ENCODE data around the gene CEP112. TPM values are rescaled to one million over a fixed set of nuclear protein-coding genes. Genes with fewer than 3 reads are reported as not detected.

CEP112 gene
- total RNA-seq, 1 donor from 2014 or later, result 15.8 TPM

GRCh38 chr17:66000216-66000615 is 191.7 kb downstream of the CEP112 start:
- no peak for DNase-seq (ENCODE audit: extremely low read depth, low read depth, low spot score)

GRCh38 chr17:65998675-65999074 is 193.3 kb downstream of the CEP112 start:
- no peak for DNase-seq (ENCODE audit: extremely low read depth, low read depth, low spot score)

- no peak for DNase-seq (ENCODE audit: extremely low read depth, low read depth, low spot score)
Measured at GRCh38 chr17:65994679-65995078, 197.3 kb downstream of the CEP112 start.

- no peak for DNase-seq (ENCODE audit: extremely low read depth, low read depth, low spot score)
Measured at GRCh38 chr17:65994114-65994513, 197.8 kb downstream of the CEP112 start.

GRCh38 chr17:65990593-65990992 is 201.3 kb downstream of the CEP112 start:
- no peak for DNase-seq (ENCODE audit: extremely low read depth, low read depth, low spot score)

- no peak for DNase-seq (ENCODE audit: extremely low read depth, low read depth, low spot score)
Measured at GRCh38 chr17:65988451-65988850, 203.5 kb downstream of the CEP112 start.

GRCh38 chr17:65987988-65988387 is 203.9 kb downstream of the CEP112 start:
- DNase-seq (ENCODE audit: extremely low read depth, low read depth, low spot score), result peak; percentile 29

GRCh38 chr17:65985571-65985970 is 206.4 kb downstream of the CEP112 start:
- DNase-seq (ENCODE audit: extremely low read depth, low read depth, low spot score), result no peak

- no peak for DNase-seq (ENCODE audit: extremely low read depth, low read depth, low spot score)
Measured at GRCh38 chr17:65984299-65984698, 207.6 kb downstream of the CEP112 start.

- DNase-seq (ENCODE audit: extremely low read depth, low read depth, low spot score), result no peak
Measured at GRCh38 chr17:65978871-65979270, 213.1 kb downstream of the CEP112 start.

GRCh38 chr17:65977041-65977440 is 214.9 kb downstream of the CEP112 start:
- no peak for DNase-seq (ENCODE audit: extremely low read depth, low read depth, low spot score)

- no peak for DNase-seq (ENCODE audit: extremely low read depth, low read depth, low spot score)
Measured at GRCh38 chr17:65975878-65976277, 216.1 kb downstream of the CEP112 start.

GRCh38 chr17:65973237-65973636 is 218.7 kb downstream of the CEP112 start:
- DNase-seq (ENCODE audit: extremely low read depth, low read depth, low spot score), result no peak

GRCh38 chr17:65967372-65967771 is 224.6 kb downstream of the CEP112 start:
- no peak for DNase-seq (ENCODE audit: extremely low read depth, low read depth, low spot score)

- DNase-seq (ENCODE audit: extremely low read depth, low read depth, low spot score), result no peak
Measured at GRCh38 chr17:65966072-65966695, 225.7 kb downstream of the CEP112 start.

- DNase-seq (ENCODE audit: extremely low read depth, low read depth, low spot score), result no peak
Measured at GRCh38 chr17:65963179-65963578, 228.8 kb downstream of the CEP112 start.

- no peak for DNase-seq (ENCODE audit: extremely low read depth, low read depth, low spot score)
Measured at GRCh38 chr17:65959630-65960029, 232.3 kb downstream of the CEP112 start.

GRCh38 chr17:65956814-65957213 is 235.1 kb downstream of the CEP112 start:
- DNase-seq (ENCODE audit: extremely low read depth, low read depth, low spot score), result no peak

- DNase-seq (ENCODE audit: extremely low read depth, low read depth, low spot score), result no peak
Measured at GRCh38 chr17:65954148-65954449, 237.8 kb downstream of the CEP112 start.

GRCh38 chr17:65953316-65954147 is 238.4 kb downstream of the CEP112 start:
- no peak for DNase-seq (ENCODE audit: extremely low read depth, low read depth, low spot score)

- no peak for DNase-seq (ENCODE audit: extremely low read depth, low read depth, low spot score)
Measured at GRCh38 chr17:65952586-65952985, 239.3 kb downstream of the CEP112 start.

GRCh38 chr17:65952015-65952414 is 239.9 kb downstream of the CEP112 start:
- DNase-seq (ENCODE audit: extremely low read depth, low read depth, low spot score), result no peak

Measured in glomerular endothelial cell (primary cell).